Breast epithelium (tissue), 3 donors: ENCODE measurements around the gene UNC45A.

Source experiments
- CTCF ChIP-seq, 3 donors: fragments of 450-650 bp; IDR thresholded peaks; one replicate each; pipeline ENCODE4 v1.5.1; 2016 to 2017; ENCODE audit warnings: antibody characterized with exemption in 3 of 3, mild to moderate bottlenecking in 3 of 3, moderate library complexity in 3 of 3
- POLR2A ChIP-seq: fragments of 450-650 bp; IDR thresholded peaks from one replicate; pipeline ENCODE4 v1.6.1; 2016; ENCODE audit warnings: antibody characterized with exemption, mild to moderate bottlenecking, moderate library complexity

- TF ChIP-seq POLR2A (no peak), CTCF (IDR thresholded peaks at IDR 0.05) (no peak)
Measured at GRCh38 chr15:90955624-90956273, 20.7 kb downstream of the UNC45A start.
